Stimulated activated CD4-positive, alpha-beta T cell treated with anti-CD3 and anti-CD28 coated beads, Interleukin-1b, Interleukin-23, amount 100 ng/mL, for 24 hours (primary cell): Measurements from ENCODE around the gene PRSS16.
"Not testable (repeated sequence)": the region's sequence is repeated elsewhere in the genome, so short reads cannot be mapped to it uniquely, and the experiment has no call there.

ENCODE experiments used
- DNase-seq, 4 experiments: peaks; one replicate each; pipeline ENCODE4 v3.0.0-alpha.2; 2020; ENCODE audit warnings: low read depth in 4 of 4, low spot score in 1 of 4

The PRSS16 gene

GRCh38 chr6:27247133-27247836 lies at the start of gene PRSS16:
PRSS16 (plus strand) TSS chr6:27247701; CDS start chr6:27247738, 37 bp downstream.
- DNase-seq: no peak

GRCh38 chr6:27205375-27206278 lies 41.9 kb upstream of the PRSS16 start:
- no peak for DNase-seq

- no peak for DNase-seq
Observed at GRCh38 chr6:27206806-27207205, 40.7 kb upstream of the PRSS16 start.

GRCh38 chr6:27208042-27208441 lies 39.5 kb upstream of the PRSS16 start:
- DNase-seq: no peak

GRCh38 chr6:27209196-27209595 lies 38.3 kb upstream of the PRSS16 start:
- DNase-seq: no peak

GRCh38 chr6:27209659-27210269 lies 37.7 kb upstream of the PRSS16 start:
- no peak for DNase-seq

GRCh38 chr6:27213091-27213517 lies 34.4 kb upstream of the PRSS16 start:
- not testable (repeated sequence) for DNase-seq

- no peak for DNase-seq
Observed at GRCh38 chr6:27213544-27214125, 33.9 kb upstream of the PRSS16 start.

GRCh38 chr6:27214126-27214601 lies 33.3 kb upstream of the PRSS16 start:
- no peak for DNase-seq

GRCh38 chr6:27216874-27217273 lies 30.6 kb upstream of the PRSS16 start:
- no peak for DNase-seq

- DNase-seq: not testable (repeated sequence)
Observed at GRCh38 chr6:27222971-27223370, 24.5 kb upstream of the PRSS16 start.

- DNase-seq: no peak
Observed at GRCh38 chr6:27224729-27225128, 22.8 kb upstream of the PRSS16 start.

GRCh38 chr6:27228963-27229477 lies 18.5 kb upstream of the PRSS16 start:
- DNase-seq: no peak

GRCh38 chr6:27230758-27231111 lies 16.8 kb upstream of the PRSS16 start:
- DNase-seq: no peak

GRCh38 chr6:27234576-27234975 lies 12.9 kb upstream of the PRSS16 start:
- DNase-seq: no peak

GRCh38 chr6:27237089-27237803 lies 10.3 kb upstream of the PRSS16 start:
- peak in 3 of 4 experiments; percentile 38 to 59 (median 54) for DNase-seq

GRCh38 chr6:27238010-27238983 lies 9.2 kb upstream of the PRSS16 start:
- DNase-seq: no peak

- DNase-seq: no peak
Observed at GRCh38 chr6:27239258-27239657, 8.2 kb upstream of the PRSS16 start.

- DNase-seq: no peak
Observed at GRCh38 chr6:27241443-27241842, 6.1 kb upstream of the PRSS16 start.
